Keratinocyte (primary cell): Measurements from ENCODE around the gene ABR. TPM values are rescaled to one million over a fixed set of nuclear protein-coding genes. Genes with fewer than 3 reads are reported as not detected.
"Not testable (repeated sequence)": the region's sequence is repeated elsewhere in the genome, so short reads cannot be mapped to it uniquely, and the experiment has no call there.

Source experiments
- DNase-seq: peaks from one replicate; pipeline ENCODE4 v3.0.0-alpha.2; 2011; ENCODE audit warnings: low read depth, missing footprints, low spot score
- FAIRE-seq: peaks from 2 replicates; lab custom pipeline; 2011; peaks lifted over from hg19 to GRCh38; lab: Jason Lieb, UNC
- H2AFZ ChIP-seq: 2 replicates; pipeline ENCODE4 v1.6.0; 2012; ENCODE audit warnings: low read length, control low read depth, inconsistent platforms; ENCODE audit not compliant: control insufficient read depth
- H3K27ac ChIP-seq: 2 replicates; pipeline ENCODE4 v1.5.1; 2011; ENCODE audit warnings: low read length; ENCODE audit not compliant: control insufficient read depth, insufficient read depth
- H3K27me3 ChIP-seq: 3 replicates; pipeline ENCODE4 v1.6.0; 2011; ENCODE audit warnings: low read length; ENCODE audit not compliant: control insufficient read depth, insufficient read depth; ENCODE audit errors: extremely low read depth
- H3K36me3 ChIP-seq, 2 experiments: 2 replicates in 1 of 2; 3 replicates in 1 of 2; pipeline ENCODE4 v1.5.1; 2011; ENCODE audit warnings: low read length in 2 of 2, mild to moderate bottlenecking in 1 of 2; ENCODE audit not compliant: control insufficient read depth in 2 of 2, insufficient read depth in 2 of 2; ENCODE audit errors: extremely low read depth in 1 of 2
- H3K4me1 ChIP-seq: 3 replicates; pipeline ENCODE4 v1.5.1; 2011; ENCODE audit warnings: low read length; ENCODE audit not compliant: control insufficient read depth, insufficient read depth; ENCODE audit errors: extremely low read depth
- H3K4me2 ChIP-seq: 3 replicates; pipeline ENCODE4 v1.6.0; 2011; ENCODE audit warnings: low read depth, low read length; ENCODE audit not compliant: control insufficient read depth, insufficient read depth; ENCODE audit errors: extremely low read depth
- H3K4me3 ChIP-seq, 3 experiments: fragments of 200-600 bp in 1 of 3; sonication (generic) in 1 of 3; 2 replicates in 2 of 3; 3 replicates in 1 of 3; pipeline ENCODE4 v1.5.1; 2011 to 2016; ENCODE audit warnings: low read length in 3 of 3, mild to moderate bottlenecking in 3 of 3, control low read depth in 2 of 3, inconsistent platforms in 1 of 3, low read depth in 1 of 3, mixed read lengths in 1 of 3, mixed run types in 1 of 3, moderate library complexity in 1 of 3; ENCODE audit not compliant: control insufficient read depth in 2 of 3, insufficient read depth in 2 of 3; ENCODE audit errors: extremely low read depth in 1 of 3
- H3K79me2 ChIP-seq: 2 replicates; pipeline ENCODE4 v1.6.0; 2012; ENCODE audit warnings: low read length; ENCODE audit not compliant: control insufficient read depth, insufficient read depth
- H3K9ac ChIP-seq: 3 replicates; pipeline ENCODE4 v1.6.0; 2011; ENCODE audit warnings: low read length; ENCODE audit not compliant: control insufficient read depth, insufficient read depth; ENCODE audit errors: extremely low read depth
- H3K9me1 ChIP-seq: 3 replicates; pipeline ENCODE4 v1.6.0; 2011; ENCODE audit warnings: low read length; ENCODE audit not compliant: control insufficient read depth, insufficient read depth; ENCODE audit errors: extremely low read depth
- H3K9me3 ChIP-seq: 2 replicates; pipeline ENCODE4 v1.5.1; 2012; ENCODE audit warnings: low read depth, low read length; ENCODE audit not compliant: control insufficient read depth
- H4K20me1 ChIP-seq: 3 replicates; pipeline ENCODE4 v1.6.0; 2011; ENCODE audit warnings: low read length; ENCODE audit not compliant: control insufficient read depth, insufficient read depth; ENCODE audit errors: extremely low read depth
- CTCF ChIP-seq, 3 experiments: IDR thresholded peaks in 1 of 3; conservative IDR thresholded peaks in 1 of 3; optimal IDR thresholded peaks in 1 of 3; 2 replicates in 2 of 3; 3 replicates in 1 of 3; pipeline versions ENCODE3 to v1.5.1; 2011; ENCODE audit warnings: low read length in 3 of 3, mild to moderate bottlenecking in 3 of 3, moderate library complexity in 2 of 3, control low read depth in 1 of 3, inconsistent platforms in 1 of 3; ENCODE audit not compliant: insufficient read depth in 2 of 3; ENCODE audit errors: extremely low read depth in 1 of 3
- EZH2 ChIP-seq: IDR thresholded peaks from one replicate; pipeline ENCODE4 v1.6.1; 2012; ENCODE audit warnings: inconsistent platforms, mild to moderate bottlenecking, low read length, moderate library complexity
- dilution Hi-C: fragments of 300-500 bp; cut with MboI; formaldehyde crosslinking; loops from one replicate; pipeline ENCODE4 v1.7.0; 2020; ENCODE audit warnings: low sequenced_read_pairs; ENCODE audit not compliant: extremely low pct_ligation_motif_present
- polyA plus RNA-seq, 5 experiments: library from polyadenylated mRNA; depleted of rRNA in 3 of 5; stranded (reverse) in 3 of 5; stranded (forward) in 1 of 5; unstranded in 1 of 5; fragments of >200 nt; gene quantifications; 1 replicate in 1 of 5; 2 replicates in 3 of 5; 3 replicates in 1 of 5; pipeline versions ENCODE4 v1.2.1 to v1.2.3, GENCODE V29; 2011 to 2012; ENCODE audit warnings: missing spikeins in 2 of 5, low read depth in 1 of 5, low replicate concordance in 1 of 5

Gene ABR
- polyA plus RNA-seq, 1 donor (not counting 4 experiments of a cell fraction or from before 2014, with no cell fraction given): 17.3 TPM

- Histone ChIP-seq H3K9me3 (no peaks in the 10 kb centered on the region), H3K4me1 (peaks cover 49% of the 10 kb centered on the region), H3K9me1 (no peaks in the 10 kb centered on the region), H3K36me3 (peaks cover 5 to 6% of the 10 kb centered on the region in 2 experiments), H3K4me3 (peak overlapping the region in 1 of 3 experiments; percentile 30), H3K9ac (peak overlapping the region; percentile 65), H2AFZ (no peak overlapping the region), H3K4me2 (peak overlapping the region; percentile 28), H3K27me3 (no peaks in the 10 kb centered on the region), H3K79me2 (peaks cover 87% of the 10 kb centered on the region), H4K20me1 (peaks cover 7% of the 10 kb centered on the region), H3K27ac (peak overlapping the region; percentile 84)
- TF ChIP-seq CTCF (optimal IDR thresholded peaks at IDR 0.05 in 1 of 3, IDR thresholded peaks at IDR 0.05 in 1 of 3, conservative IDR thresholded peaks at IDR 0.05 in 1 of 3; ENCODE audit: extremely low read depth in 1 of 3, insufficient read depth in 2 of 3, low read length in 3 of 3) (no peak), EZH2 (no peak)
- dilution Hi-C loops: no loop called here
- FAIRE-seq (peak; percentile 100), DNase-seq (peak; percentile 92)
Measured at GRCh38 chr17:973053-973452, 206.7 kb downstream of the ABR start.

GRCh38 chr17:971861-972260, 207.9 kb downstream of the ABR start:
- H3K36me3 ChIP-seq, H3K27me3 ChIP-seq, H3K4me3 ChIP-seq, H4K20me1 ChIP-seq, H2AFZ ChIP-seq, dilution Hi-C loops, FAIRE-seq, H3K4me2 ChIP-seq, H3K9me1 ChIP-seq, H3K9ac ChIP-seq, H3K9me3 ChIP-seq, DNase-seq: not testable (repeated sequence)
- H3K4me1 ChIP-seq: peaks cover 42% of the 10 kb centered on the region
- peaks cover 87% of the 10 kb centered on the region for H3K79me2 ChIP-seq
- H3K27ac ChIP-seq: peak overlapping the region; percentile 84

- Histone ChIP-seq H3K9me3 (no peaks in the 10 kb centered on the region), H3K4me1 (peaks cover 30% of the 10 kb centered on the region), H3K36me3 (peaks cover 6 to 9% of the 10 kb centered on the region in 2 experiments), H3K27me3 (no peaks in the 10 kb centered on the region), H3K9me1 (no peaks in the 10 kb centered on the region), H4K20me1 (peaks cover 8% of the 10 kb centered on the region), H3K9ac (no peak overlapping the region), H2AFZ (no peak overlapping the region), H3K79me2 (peaks cover 87% of the 10 kb centered on the region), H3K4me3 (no peak overlapping the region), H3K4me2 (no peak overlapping the region), H3K27ac (peak overlapping the region; percentile 13)
- dilution Hi-C loops: no loop called here
- FAIRE-seq (no peak), DNase-seq (no peak)
- TF ChIP-seq EZH2 (no peak), CTCF (optimal IDR thresholded peaks at IDR 0.05 in 1 of 3, IDR thresholded peaks at IDR 0.05 in 1 of 3, conservative IDR thresholded peaks at IDR 0.05 in 1 of 3; ENCODE audit: extremely low read depth in 1 of 3, insufficient read depth in 2 of 3, low read length in 3 of 3) (no peak)
Measured at GRCh38 chr17:970364-970763, 209.4 kb downstream of the ABR start.
